Neural cell (in vitro differentiated cells): ENCODE results near the gene ARHGEF38. TPM values are rescaled to one million over a fixed set of nuclear protein-coding genes. Genes with fewer than 3 reads are reported as not detected.

Experiments
- H2AFZ ChIP-seq: fragments of 200-600, 300-800 bp; sonication (generic), shearing (Covaris generic); 2 replicates; pipeline ENCODE4 v1.6.0; 2014; ENCODE audit warnings: low read depth, mild to moderate bottlenecking, antibody characterized with exemption, low read length, moderate library complexity
- H3F3A ChIP-seq: fragments of 200-600 bp; shearing (Covaris generic); 2 replicates; pipeline ENCODE4 v1.6.1; 2016; ENCODE audit warnings: mild to moderate bottlenecking, moderate library complexity, mixed read lengths, antibody characterized with exemption, low read length; ENCODE audit not compliant: insufficient read depth, poor library complexity, severe bottlenecking
- H3K27ac ChIP-seq: fragments of 200-600, 300-800 bp; sonication (generic), shearing (Covaris generic); 2 replicates; pipeline ENCODE4 v1.5.1; 2014; ENCODE audit warnings: mild to moderate bottlenecking, low read length, moderate library complexity
- H3K27me3 ChIP-seq: fragments of 300-800, 200-600 bp; sonication (generic), shearing (Covaris generic); 2 replicates; pipeline ENCODE4 v1.6.0; 2014; ENCODE audit warnings: mild to moderate bottlenecking, low read depth, low read length, moderate library complexity; ENCODE audit not compliant: insufficient read depth
- H3K36me3 ChIP-seq: fragments of 300-800, 200-600 bp; sonication (generic), shearing (Covaris generic); 2 replicates; pipeline ENCODE4 v1.5.1; 2014; ENCODE audit warnings: mild to moderate bottlenecking, antibody characterized with exemption, low read length, moderate library complexity; ENCODE audit not compliant: insufficient read depth
- H3K4me2 ChIP-seq: fragments of 300-800, 200-600 bp; sonication (generic), shearing (Covaris generic); 2 replicates; pipeline ENCODE4 v1.6.0; 2014; ENCODE audit warnings: mild to moderate bottlenecking, low read length
- H3K4me3 ChIP-seq: fragments of 300-800, 200-600 bp; sonication (generic), shearing (Covaris generic); 2 replicates; pipeline ENCODE4 v1.5.1; 2014; ENCODE audit warnings: mild to moderate bottlenecking, low read length, moderate library complexity
- H3K79me2 ChIP-seq: fragments of 200-600 bp; shearing (Covaris generic); replicated peaks from 2 replicates; pipeline ENCODE4 v1.6.0; 2014; ENCODE audit warnings: mild to moderate bottlenecking, low read length, moderate library complexity; ENCODE audit not compliant: insufficient read depth
- H3K9ac ChIP-seq: fragments of 300-800, 200-600 bp; sonication (generic), shearing (Covaris generic); 2 replicates; pipeline ENCODE4 v1.6.1; 2016; ENCODE audit warnings: mild to moderate bottlenecking, low read length, mixed read lengths
- H3K9me2 ChIP-seq: fragments of 200-600 bp; shearing (Covaris generic); 2 replicates; pipeline ENCODE4 v1.6.1; 2016; ENCODE audit warnings: mild to moderate bottlenecking, low read length, mixed read lengths; ENCODE audit not compliant: insufficient read depth
- H3K9me3 ChIP-seq: fragments of 200-600, 300-800 bp; sonication (generic), shearing (Covaris generic); 2 replicates; pipeline ENCODE4 v1.6.1; 2016; ENCODE audit warnings: mild to moderate bottlenecking, mixed run types, low read length, moderate library complexity, mixed read lengths
- H4K20me1 ChIP-seq: fragments of 200-600 bp; shearing (Covaris generic); 2 replicates; pipeline ENCODE4 v1.6.1; 2016; ENCODE audit warnings: mild to moderate bottlenecking, mixed run types; ENCODE audit not compliant: insufficient read depth
- CTCF ChIP-seq: fragments of 450-650 bp; IDR thresholded peaks from 2 replicates; pipeline ENCODE4 v1.5.1; 2014; ENCODE audit warnings: antibody characterized with exemption, mild to moderate bottlenecking, moderate library complexity; ENCODE audit not compliant: poor library complexity, severe bottlenecking
- EP300 ChIP-seq: fragments of 450-650 bp; conservative IDR thresholded peaks from 2 replicates; pipeline ENCODE4 v1.6.1; 2014; ENCODE audit warnings: antibody characterized with exemption, mild to moderate bottlenecking, moderate library complexity; ENCODE audit not compliant: poor library complexity, severe bottlenecking
- EZH2 ChIP-seq: fragments of 200-600, 300-800 bp; shearing (Covaris generic), sonication (generic); IDR thresholded peaks from 2 replicates; pipeline ENCODE4 v1.6.1; 2014; ENCODE audit warnings: antibody characterized with exemption, low read length, borderline replicate concordance, mild to moderate bottlenecking; ENCODE audit not compliant: insufficient read depth, poor library complexity, severe bottlenecking
- MXI1 ChIP-seq: fragments of 450-650 bp; conservative IDR thresholded peaks from 2 replicates; pipeline ENCODE4 v1.6.1; 2014; ENCODE audit warnings: antibody characterized with exemption, mild to moderate bottlenecking; ENCODE audit not compliant: poor library complexity, severe bottlenecking
- POLR2AphosphoS5 ChIP-seq: IDR thresholded peaks from 2 replicates; pipeline ENCODE4 v1.6.1; 2012
- RAD21 ChIP-seq: fragments of 450-650 bp; conservative IDR thresholded peaks from 2 replicates; pipeline ENCODE4 v1.6.1; 2014; ENCODE audit warnings: antibody characterized with exemption, mild to moderate bottlenecking, moderate library complexity
- SMC3 ChIP-seq: fragments of 450-650 bp; conservative IDR thresholded peaks from 2 replicates; pipeline ENCODE4 v1.6.1; 2014; ENCODE audit warnings: antibody characterized with exemption, mild to moderate bottlenecking, moderate library complexity; ENCODE audit not compliant: poor library complexity
- TAF1 ChIP-seq: IDR thresholded peaks from 2 replicates; pipeline ENCODE4 v1.6.1; 2012; ENCODE audit warnings: low read depth
- polyA plus RNA-seq: library from polyadenylated mRNA; depleted of rRNA; stranded (reverse); fragments of >200 nt; gene quantifications from 2 replicates; pipeline ENCODE4 v1.2.3, GENCODE V29; 2014
- TF ChIP-seq, protein P1 (sequence below): IDR thresholded peaks from 2 replicates; pipeline ENCODE4 v1.6.1; 2012; ENCODE audit warnings: borderline replicate concordance

ARHGEF38 gene
- polyA plus RNA-seq, 1 donor from 2014 or later: not detected

- Histone ChIP-seq H3K27ac (no peak overlapping the region), H3K9me2 (no peaks in the 10 kb centered on the region), H3K9ac (no peak overlapping the region), H3K36me3 (no peaks in the 10 kb centered on the region), H3K27me3 (no peaks in the 10 kb centered on the region), H3K9me3 (no peaks in the 10 kb centered on the region), H3K79me2 (no peaks in the 10 kb centered on the region), H3K4me3 (no peak overlapping the region), H3F3A (no peaks in the 10 kb centered on the region), H4K20me1 (no peaks in the 10 kb centered on the region), H3K4me2 (no peak overlapping the region), H2AFZ (no peak overlapping the region)
- TF ChIP-seq POLR2AphosphoS5 (no peak), SMC3 (no peak), EZH2 (no peak), TAF1 (no peak), EP300 (no peak), MXI1 (no peak), RAD21 (no peak), CTCF (no peak)
- TF ChIP-seq, protein P1, sequence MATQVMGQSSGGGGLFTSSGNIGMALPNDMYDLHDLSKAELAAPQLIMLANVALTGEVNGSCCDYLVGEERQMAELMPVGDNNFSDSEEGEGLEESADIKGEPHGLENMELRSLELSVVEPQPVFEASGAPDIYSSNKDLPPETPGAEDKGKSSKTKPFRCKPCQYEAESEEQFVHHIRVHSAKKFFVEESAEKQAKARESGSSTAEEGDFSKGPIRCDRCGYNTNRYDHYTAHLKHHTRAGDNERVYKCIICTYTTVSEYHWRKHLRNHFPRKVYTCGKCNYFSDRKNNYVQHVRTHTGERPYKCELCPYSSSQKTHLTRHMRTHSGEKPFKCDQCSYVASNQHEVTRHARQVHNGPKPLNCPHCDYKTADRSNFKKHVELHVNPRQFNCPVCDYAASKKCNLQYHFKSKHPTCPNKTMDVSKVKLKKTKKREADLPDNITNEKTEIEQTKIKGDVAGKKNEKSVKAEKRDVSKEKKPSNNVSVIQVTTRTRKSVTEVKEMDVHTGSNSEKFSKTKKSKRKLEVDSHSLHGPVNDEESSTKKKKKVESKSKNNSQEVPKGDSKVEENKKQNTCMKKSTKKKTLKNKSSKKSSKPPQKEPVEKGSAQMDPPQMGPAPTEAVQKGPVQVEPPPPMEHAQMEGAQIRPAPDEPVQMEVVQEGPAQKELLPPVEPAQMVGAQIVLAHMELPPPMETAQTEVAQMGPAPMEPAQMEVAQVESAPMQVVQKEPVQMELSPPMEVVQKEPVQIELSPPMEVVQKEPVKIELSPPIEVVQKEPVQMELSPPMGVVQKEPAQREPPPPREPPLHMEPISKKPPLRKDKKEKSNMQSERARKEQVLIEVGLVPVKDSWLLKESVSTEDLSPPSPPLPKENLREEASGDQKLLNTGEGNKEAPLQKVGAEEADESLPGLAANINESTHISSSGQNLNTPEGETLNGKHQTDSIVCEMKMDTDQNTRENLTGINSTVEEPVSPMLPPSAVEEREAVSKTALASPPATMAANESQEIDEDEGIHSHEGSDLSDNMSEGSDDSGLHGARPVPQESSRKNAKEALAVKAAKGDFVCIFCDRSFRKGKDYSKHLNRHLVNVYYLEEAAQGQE: no peak
Measured at GRCh38 chr4:105679186-105679585, 126.8 kb downstream of the ARHGEF38 start.

GRCh38 chr4:105683038-105683437 lies 130.6 kb downstream of the ARHGEF38 start:
- TF ChIP-seq SMC3 (no peak), TAF1 (no peak), EP300 (no peak), RAD21 (no peak), CTCF (no peak), MXI1 (no peak), EZH2 (no peak), POLR2AphosphoS5 (no peak)
- TF ChIP-seq, protein P1: no peak
- Histone ChIP-seq H3K9ac (no peak overlapping the region), H3K27me3 (no peaks in the 10 kb centered on the region), H3K9me3 (no peaks in the 10 kb centered on the region), H3K4me3 (no peak overlapping the region), H3K36me3 (peaks cover 4% of the 10 kb centered on the region), H3K79me2 (no peaks in the 10 kb centered on the region), H4K20me1 (no peaks in the 10 kb centered on the region), H2AFZ (no peak overlapping the region), H3K4me2 (no peak overlapping the region), H3K9me2 (no peaks in the 10 kb centered on the region), H3F3A (no peaks in the 10 kb centered on the region), H3K27ac (no peak overlapping the region)
